Right atrium auricular region (tissue), 2 donors: ENCODE measurements around the gene STH. TPM values are rescaled to one million over a fixed set of nuclear protein-coding genes. Genes with fewer than 3 reads are reported as not detected.

ENCODE experiments used
- DNase-seq: peaks from one replicate; pipeline ENCODE4 v3.0.0-alpha.2; 2019; ENCODE audit warnings: low spot score
- H3K27ac ChIP-seq, 2 donors: fragments of 200-600 bp; sonication (generic); 1 replicate in 1 of 2; 2 replicates in 1 of 2; pipeline ENCODE4 v1.5.1; 2016 to 2019
- H3K27me3 ChIP-seq, 2 donors: fragments of 200-600 bp; sonication (generic); one replicate each; pipeline versions ENCODE4 v1.5.1 to v1.6.0; 2017 to 2019
- H3K36me3 ChIP-seq: fragments of 200-600 bp; sonication (generic); one replicate; pipeline ENCODE4 v1.5.1; 2016
- H3K4me1 ChIP-seq, 2 donors: fragments of 200-600 bp; sonication (generic); one replicate each; pipeline versions ENCODE4 v1.5.1 to v1.6.0; 2017 to 2019
- H3K4me3 ChIP-seq, 2 donors: fragments of 200-600 bp; sonication (generic); 1 replicate in 1 of 2; 2 replicates in 1 of 2; pipeline ENCODE4 v1.5.1; 2017 to 2019; ENCODE audit warnings: mild to moderate bottlenecking in 1 of 2, moderate library complexity in 1 of 2
- H3K9me3 ChIP-seq, 2 donors: fragments of 200-600 bp; sonication (generic); one replicate each; pipeline ENCODE4 v1.5.1; 2019
- CTCF ChIP-seq, 2 donors: fragments of 200-600 bp; sonication (generic); IDR thresholded peaks; one replicate each; pipeline ENCODE4 v1.5.1; 2019; ENCODE audit warnings: antibody characterized with exemption in 2 of 2
- total RNA-seq, 2 donors: library from RNA; depleted of rRNA; stranded (reverse); fragments of >200 nt; gene quantifications; one replicate each; pipeline ENCODE4 v1.1.0, GENCODE V29; 2016

Gene STH
- total RNA-seq, 2 donors from 2014 or later, result not detected

- Histone ChIP-seq H3K36me3 (no peaks in the 10 kb centered on the region), H3K9me3 (no peaks in the 10 kb centered on the region), H3K4me1 (no peaks in the 10 kb centered on the region), H3K27me3 (no peaks in the 10 kb centered on the region), H3K27ac (no peak overlapping the region), H3K4me3 (no peak overlapping the region)
- TF ChIP-seq CTCF (IDR thresholded peaks at IDR 0.05), result no peak
- DNase-seq, result no peak
These were observed 16.0 kb upstream of the STH start for GRCh38 chr17:45982791-45983613.

- no peaks in the 10 kb centered on the region for H3K27me3 ChIP-seq
- DNase-seq, result no peak
- H3K36me3 ChIP-seq, result no peaks in the 10 kb centered on the region
- H3K9me3 ChIP-seq, result no peaks in the 10 kb centered on the region
- no peak for TF ChIP-seq CTCF (IDR thresholded peaks at IDR 0.05)
- no peak overlapping the region for H3K27ac ChIP-seq
- no peak overlapping the region for H3K4me3 ChIP-seq
- H3K4me1 ChIP-seq, result no peaks in the 10 kb centered on the region
These were observed 15.3 kb upstream of the STH start for GRCh38 chr17:45983614-45984310.

GRCh38 chr17:45984368-45984767, 14.7 kb upstream of the STH start:
- DNase-seq, result no peak
- Histone ChIP-seq H3K4me1 (no peaks in the 10 kb centered on the region), H3K27me3 (no peaks in the 10 kb centered on the region), H3K4me3 (no peak overlapping the region), H3K36me3 (no peaks in the 10 kb centered on the region), H3K9me3 (no peaks in the 10 kb centered on the region), H3K27ac (no peak overlapping the region)
- TF ChIP-seq CTCF (IDR thresholded peaks at IDR 0.05), result no peak

- no peaks in the 10 kb centered on the region for H3K27me3 ChIP-seq
- H3K4me3 ChIP-seq, result no peak overlapping the region
- no peaks in the 10 kb centered on the region for H3K9me3 ChIP-seq
- no peak for TF ChIP-seq CTCF (IDR thresholded peaks at IDR 0.05)
- DNase-seq, result no peak
- H3K4me1 ChIP-seq, result no peaks in the 10 kb centered on the region
- no peaks in the 10 kb centered on the region for H3K36me3 ChIP-seq
- H3K27ac ChIP-seq, result no peak overlapping the region
These were observed 13.6 kb upstream of the STH start for GRCh38 chr17:45985447-45985846.

GRCh38 chr17:45986056-45986455, 13.0 kb upstream of the STH start:
- DNase-seq, result no peak
- Histone ChIP-seq H3K27me3 (no peaks in the 10 kb centered on the region), H3K9me3 (no peaks in the 10 kb centered on the region), H3K4me1 (no peaks in the 10 kb centered on the region), H3K4me3 (no peak overlapping the region), H3K27ac (no peak overlapping the region), H3K36me3 (no peaks in the 10 kb centered on the region)
- no peak for TF ChIP-seq CTCF (IDR thresholded peaks at IDR 0.05)
